ENCODE results near the gene CD48.

Gene CD48

DNA sequence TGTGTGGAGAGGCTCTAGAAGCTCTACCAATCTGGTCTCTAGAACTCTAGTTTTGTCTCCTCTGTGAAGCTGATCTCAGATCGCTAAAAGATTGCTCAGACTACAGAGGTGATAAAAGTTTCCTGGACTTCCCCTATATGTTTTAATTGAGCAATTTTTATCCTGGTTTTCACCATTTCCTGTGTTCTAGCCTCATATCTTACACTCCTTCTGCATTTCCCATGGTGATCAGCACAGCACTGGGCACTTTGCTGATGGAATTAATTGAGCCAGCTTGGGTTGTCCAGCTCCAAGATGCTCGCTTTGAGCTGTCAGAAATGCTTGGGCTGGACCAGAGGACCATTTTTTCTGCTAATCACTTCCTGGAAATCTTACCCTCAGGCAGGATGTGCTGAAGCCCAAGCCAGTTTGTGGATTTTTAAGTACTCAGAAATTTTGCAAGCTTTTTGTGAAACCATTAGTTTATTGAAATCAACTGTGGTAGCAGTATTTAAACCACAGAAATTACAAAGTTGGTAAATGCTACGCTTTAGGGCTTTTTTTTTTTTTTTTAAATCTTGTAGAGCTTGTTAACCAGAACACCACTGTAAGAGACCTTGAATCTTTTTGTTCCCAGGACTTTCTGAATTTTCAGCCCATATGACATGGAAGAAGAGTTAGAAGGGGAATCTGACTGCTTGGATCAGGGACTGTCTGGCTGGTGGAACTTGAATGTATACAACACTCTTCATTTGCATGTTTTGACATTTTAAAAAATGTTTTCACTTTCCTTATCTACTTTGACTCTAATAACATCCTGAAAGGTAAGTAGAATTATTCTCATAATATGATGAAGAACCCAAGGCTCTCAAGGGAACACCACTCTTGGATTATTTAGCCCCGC is 28.4 kb downstream of the CD48 start:
- DNase-seq (ENCODE audit: insufficient read length, low spot score) (no peak), FAIRE-seq (no peak)
- TF ChIP-seq, protein P1, sequence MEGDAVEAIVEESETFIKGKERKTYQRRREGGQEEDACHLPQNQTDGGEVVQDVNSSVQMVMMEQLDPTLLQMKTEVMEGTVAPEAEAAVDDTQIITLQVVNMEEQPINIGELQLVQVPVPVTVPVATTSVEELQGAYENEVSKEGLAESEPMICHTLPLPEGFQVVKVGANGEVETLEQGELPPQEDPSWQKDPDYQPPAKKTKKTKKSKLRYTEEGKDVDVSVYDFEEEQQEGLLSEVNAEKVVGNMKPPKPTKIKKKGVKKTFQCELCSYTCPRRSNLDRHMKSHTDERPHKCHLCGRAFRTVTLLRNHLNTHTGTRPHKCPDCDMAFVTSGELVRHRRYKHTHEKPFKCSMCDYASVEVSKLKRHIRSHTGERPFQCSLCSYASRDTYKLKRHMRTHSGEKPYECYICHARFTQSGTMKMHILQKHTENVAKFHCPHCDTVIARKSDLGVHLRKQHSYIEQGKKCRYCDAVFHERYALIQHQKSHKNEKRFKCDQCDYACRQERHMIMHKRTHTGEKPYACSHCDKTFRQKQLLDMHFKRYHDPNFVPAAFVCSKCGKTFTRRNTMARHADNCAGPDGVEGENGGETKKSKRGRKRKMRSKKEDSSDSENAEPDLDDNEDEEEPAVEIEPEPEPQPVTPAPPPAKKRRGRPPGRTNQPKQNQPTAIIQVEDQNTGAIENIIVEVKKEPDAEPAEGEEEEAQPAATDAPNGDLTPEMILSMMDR (IDR thresholded peaks at IDR 0.05; ENCODE audit: insufficient read depth, missing control alignments) = no peak

DNA sequence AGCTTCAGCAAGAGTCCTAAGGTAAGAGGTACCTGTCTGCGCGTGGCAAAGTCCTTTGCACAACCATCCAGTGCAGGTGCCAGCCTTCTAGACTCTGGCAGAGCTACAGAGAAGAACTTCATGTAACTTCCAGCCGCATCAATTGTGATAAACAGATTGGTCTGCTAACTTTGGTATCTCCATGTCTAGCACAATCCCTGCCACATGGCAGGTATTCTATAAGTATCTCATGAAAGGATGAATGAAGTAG is 29.8 kb downstream of the CD48 start:
- no peak for FAIRE-seq
- TF ChIP-seq, protein P1 (IDR thresholded peaks at IDR 0.05; ENCODE audit: insufficient read depth, missing control alignments) = no peak
- no peak for DNase-seq (ENCODE audit: insufficient read length, low spot score)

DNA sequence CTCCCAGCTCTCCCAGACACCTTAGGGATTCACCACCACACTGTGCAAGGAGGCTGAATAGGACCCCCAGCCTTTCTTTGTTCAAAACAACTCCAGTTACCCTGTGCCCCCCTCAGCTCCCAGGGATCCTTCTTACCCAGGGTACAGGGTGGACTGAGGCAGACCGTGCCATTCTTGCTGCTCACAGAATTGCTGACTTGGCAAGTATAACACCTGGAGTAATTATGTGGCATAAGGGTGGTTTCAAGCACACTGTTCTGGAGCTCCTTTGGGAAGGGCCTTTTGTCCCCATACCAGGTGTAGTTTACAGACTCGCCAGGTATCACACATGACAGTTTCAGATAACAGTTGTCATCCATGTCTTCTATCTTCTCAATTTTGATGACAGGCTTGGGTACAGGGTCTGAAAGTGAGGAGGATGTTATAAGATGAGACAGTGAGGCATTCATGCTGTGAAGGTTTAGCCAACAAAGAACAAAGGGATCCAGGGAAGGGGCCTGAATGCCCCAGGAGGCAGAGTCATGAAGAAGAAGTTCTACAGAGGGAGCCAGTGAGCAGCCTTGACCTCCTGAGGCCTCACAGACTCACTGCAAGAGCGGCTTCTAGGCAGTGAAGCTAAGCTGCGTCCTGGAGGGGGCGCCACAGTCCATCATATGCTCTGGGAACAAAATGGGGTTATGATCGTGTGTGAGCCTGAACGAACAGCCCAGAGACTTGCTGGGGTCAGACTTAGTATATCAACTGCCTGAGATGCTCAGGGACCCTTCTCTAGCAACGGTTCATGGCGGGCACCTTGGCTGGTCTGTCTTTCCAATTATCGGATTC is 30.3 kb downstream of the CD48 start:
- FAIRE-seq (no peak), DNase-seq (ENCODE audit: insufficient read length, low spot score) (no peak)
- TF ChIP-seq, protein P1 (IDR thresholded peaks at IDR 0.05; ENCODE audit: insufficient read depth, missing control alignments) = peak; percentile 73

DNA sequence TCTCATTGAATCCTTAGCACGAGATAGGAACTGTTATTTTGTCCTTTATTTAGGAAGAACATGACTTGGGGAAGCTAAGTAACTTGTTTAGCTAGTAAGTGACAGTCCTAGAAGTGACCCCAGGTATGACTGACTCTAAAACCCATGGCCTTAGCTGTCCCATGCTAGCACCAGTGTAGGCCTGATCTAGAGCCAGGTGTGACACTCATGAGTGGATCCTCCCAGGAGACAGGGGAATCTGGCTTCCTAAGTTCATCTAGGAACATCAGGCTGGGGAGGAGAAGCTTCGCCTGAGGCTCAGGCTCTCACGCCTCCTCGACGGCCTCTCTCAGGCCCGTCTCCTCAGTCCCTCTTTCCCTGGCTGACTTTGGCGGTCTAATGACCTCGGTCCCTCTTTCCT is 31.2 kb downstream of the CD48 start:
- FAIRE-seq (no peak), DNase-seq (ENCODE audit: insufficient read length, low spot score) (no peak)
- TF ChIP-seq, protein P1 (IDR thresholded peaks at IDR 0.05; ENCODE audit: insufficient read depth, missing control alignments) = no peak

DNA sequence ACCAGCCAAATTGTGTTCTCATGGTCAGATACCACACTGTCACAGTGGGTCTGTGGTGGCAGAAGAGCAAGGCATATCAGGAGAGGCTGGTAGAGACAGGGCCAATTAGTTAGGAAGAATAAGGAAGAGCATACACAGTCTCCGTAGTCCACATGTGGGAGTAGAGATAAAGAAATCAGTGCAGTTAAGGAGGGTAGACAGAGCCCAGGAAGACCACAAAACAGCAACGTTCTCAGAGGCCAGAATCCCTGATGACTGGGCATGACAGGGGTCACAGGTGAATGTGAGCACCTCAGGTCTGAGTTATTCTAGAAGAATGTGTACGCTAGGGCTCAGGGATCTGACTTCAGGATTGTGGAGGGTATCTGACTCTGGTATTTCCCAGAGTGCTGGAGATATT is 31.7 kb downstream of the CD48 start:
- DNase-seq (ENCODE audit: insufficient read length, low spot score) (no peak), FAIRE-seq (no peak)
- TF ChIP-seq, protein P1 (IDR thresholded peaks at IDR 0.05; ENCODE audit: insufficient read depth, missing control alignments) = no peak

DNA sequence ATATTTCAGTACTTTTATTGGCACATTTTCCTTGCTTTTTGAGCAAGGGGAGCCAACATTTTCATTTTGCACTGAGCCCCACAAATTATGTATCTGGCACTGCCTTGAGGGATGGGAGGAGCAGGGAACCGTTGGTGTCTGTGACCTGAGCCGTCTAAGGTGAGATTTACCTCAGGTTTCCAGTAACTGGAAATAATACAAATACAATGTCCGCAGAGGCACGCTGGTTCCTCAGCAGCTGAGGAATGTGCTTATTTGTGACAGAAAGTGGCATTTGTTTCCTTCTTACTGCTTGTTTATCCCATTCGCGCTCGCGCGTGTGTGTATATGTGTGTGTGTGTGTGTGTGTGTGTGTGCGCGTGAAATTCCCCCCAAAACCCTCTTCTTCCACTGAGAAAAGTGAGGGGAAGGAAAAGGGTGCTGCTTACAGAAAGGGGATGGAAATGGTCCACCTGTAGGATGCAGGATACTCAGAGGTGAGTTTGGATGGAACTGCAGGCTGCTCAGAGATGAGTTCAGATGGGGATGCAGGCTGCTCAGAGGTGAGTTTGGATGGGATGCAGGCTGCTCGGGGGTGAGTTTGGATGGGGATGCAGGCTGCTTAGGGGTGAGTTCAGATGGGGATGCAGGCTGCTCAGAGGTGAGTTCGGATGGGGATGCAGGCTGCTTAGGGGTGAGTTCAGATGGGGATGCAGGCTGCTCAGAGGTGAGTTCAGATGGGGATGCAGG is 34.6 kb downstream of the CD48 start:
- TF ChIP-seq, protein P1 (IDR thresholded peaks at IDR 0.05; ENCODE audit: insufficient read depth, missing control alignments) = no peak
- DNase-seq (ENCODE audit: insufficient read length, low spot score) (no peak), FAIRE-seq (no peak)
